OCI-LY1 (cell line): ENCODE measurements around the gene NCR1.
"Not testable (repeated sequence)": the region's sequence is repeated elsewhere in the genome, so short reads cannot be mapped to it uniquely, and the experiment has no call there.

Experiments used
- H2AFZ ChIP-seq: fragments of 200-600 bp; sonication (generic), shearing (Covaris generic); 2 replicates; pipeline ENCODE4 v1.6.0; 2014; ENCODE audit warnings: antibody characterized with exemption, mild to moderate bottlenecking, low read length
- H3F3A ChIP-seq: fragments of 200-600 bp; sonication (generic), shearing (Covaris generic); 2 replicates; pipeline ENCODE4 v1.6.0; 2014; ENCODE audit warnings: mild to moderate bottlenecking, antibody characterized with exemption, low read length, moderate library complexity; ENCODE audit not compliant: insufficient read depth
- H3K27ac ChIP-seq: fragments of 200-600 bp; sonication (generic); 2 replicates; pipeline ENCODE4 v1.5.1; 2014; ENCODE audit warnings: low read length, mixed run types, mild to moderate bottlenecking, low read depth; ENCODE audit not compliant: poor library complexity, severe bottlenecking
- H3K27me3 ChIP-seq: fragments of 200-600 bp; sonication (generic); 2 replicates; pipeline ENCODE4 v1.6.0; 2014; ENCODE audit warnings: antibody characterized with exemption, mild to moderate bottlenecking, low read length, moderate library complexity; ENCODE audit not compliant: insufficient read depth
- H3K36me3 ChIP-seq: fragments of 200-600 bp; sonication (generic); 2 replicates; pipeline ENCODE4 v1.6.1; 2014; ENCODE audit warnings: mild to moderate bottlenecking, antibody characterized with exemption, low read length, moderate library complexity, mixed read lengths; ENCODE audit not compliant: insufficient read depth
- H3K4me1 ChIP-seq: fragments of 200-600 bp; sonication (generic); 2 replicates; pipeline ENCODE4 v1.5.1; 2014; ENCODE audit warnings: mild to moderate bottlenecking, low read length, moderate library complexity; ENCODE audit not compliant: insufficient read depth, severe bottlenecking
- H3K4me2 ChIP-seq: fragments of 200-600 bp; sonication (generic), shearing (Covaris generic); 2 replicates; pipeline ENCODE4 v1.6.1; 2014; ENCODE audit warnings: low read length
- H3K4me3 ChIP-seq: fragments of 200-600 bp; sonication (generic); 2 replicates; pipeline ENCODE4 v1.5.1; 2014; ENCODE audit warnings: low read length, low read depth, mild to moderate bottlenecking, mixed read lengths; ENCODE audit not compliant: poor library complexity, severe bottlenecking
- H3K79me2 ChIP-seq: fragments of 200-600 bp; shearing (Covaris generic); 2 replicates; pipeline ENCODE4 v1.6.1; 2016; ENCODE audit warnings: mixed run types, low read length, mixed read lengths; ENCODE audit not compliant: insufficient read depth
- H3K9ac ChIP-seq: fragments of 200-600 bp; sonication (generic), shearing (Covaris generic); 2 replicates; pipeline ENCODE4 v1.6.1; 2014; ENCODE audit warnings: mild to moderate bottlenecking, low read length, mixed read lengths
- H3K9me2 ChIP-seq: fragments of 200-600 bp; sonication (generic), shearing (Covaris generic); 2 replicates; pipeline ENCODE4 v1.6.1; 2014; ENCODE audit warnings: low read depth, mild to moderate bottlenecking, low read length, mixed read lengths
- H3K9me3 ChIP-seq: fragments of 200-600 bp; shearing (Covaris generic); 2 replicates; pipeline ENCODE4 v1.6.1; 2014; ENCODE audit warnings: low read length, mixed read lengths
- H4K20me1 ChIP-seq: fragments of 200-600 bp; sonication (generic), shearing (Covaris generic); 2 replicates; pipeline ENCODE4 v1.6.0; 2016; ENCODE audit warnings: mild to moderate bottlenecking, low read length; ENCODE audit not compliant: insufficient read depth
- CTCF ChIP-seq: fragments of 200-600 bp; sonication (generic), shearing (Covaris generic); IDR thresholded peaks from 2 replicates; pipeline ENCODE4 v1.5.1; 2017; ENCODE audit warnings: mild to moderate bottlenecking, antibody characterized with exemption, low read length, moderate library complexity, mixed read lengths
- EZH2 ChIP-seq: fragments of 200-600 bp; sonication (generic), shearing (Covaris generic); IDR thresholded peaks from 2 replicates; pipeline ENCODE4 v1.8.0; 2017; ENCODE audit warnings: borderline replicate concordance, mixed run types, mild to moderate bottlenecking, antibody characterized with exemption, low read length, moderate library complexity, mixed read lengths

NCR1 gene

GRCh38 chr19:54918499-54918898 lies 12.6 kb downstream of the NCR1 start:
- H3K27ac ChIP-seq, result no peak overlapping the region
- H3K9ac ChIP-seq, result no peak overlapping the region
- H3F3A ChIP-seq, result no peaks in the 10 kb centered on the region
- H3K36me3 ChIP-seq, result peaks cover 16% of the 10 kb centered on the region; the same call in 1 of the 2 replicates
- no peak overlapping the region for H2AFZ ChIP-seq
- no peaks in the 10 kb centered on the region for H3K9me2 ChIP-seq
- H3K79me2 ChIP-seq, result no peaks in the 10 kb centered on the region
- no peaks in the 10 kb centered on the region for H3K4me1 ChIP-seq
- H3K27me3 ChIP-seq, result no peaks in the 10 kb centered on the region
- H3K4me2 ChIP-seq, result no peak overlapping the region
- no peak for TF ChIP-seq CTCF
- no peak for TF ChIP-seq EZH2
- no peaks in the 10 kb centered on the region for H3K9me3 ChIP-seq
- no peaks in the 10 kb centered on the region for H4K20me1 ChIP-seq
- H3K4me3 ChIP-seq, result no peak overlapping the region

- H3K27ac ChIP-seq, H3K9me2 ChIP-seq, H4K20me1 ChIP-seq, H3K4me1 ChIP-seq, H3K4me3 ChIP-seq, H3K9me3 ChIP-seq, H3K4me2 ChIP-seq, H3K9ac ChIP-seq, H3K27me3 ChIP-seq, H3K79me2 ChIP-seq, H3F3A ChIP-seq, H2AFZ ChIP-seq: not testable (repeated sequence)
- H3K36me3 ChIP-seq, result peaks cover 29% of the 10 kb centered on the region
- TF ChIP-seq CTCF, result peak; percentile 19; the same call in 1 of the 2 replicates
These were observed 14.0 kb downstream of the NCR1 start for GRCh38 chr19:54919646-54920563.

- Histone ChIP-seq H3K27me3 (no peaks in the 10 kb centered on the region), H3F3A (no peaks in the 10 kb centered on the region), H3K4me2 (no peak overlapping the region), H3K9ac (no peak overlapping the region), H3K9me2 (no peaks in the 10 kb centered on the region), H3K36me3 (peaks cover 38% of the 10 kb centered on the region), H3K4me3 (no peak overlapping the region), H3K27ac (no peak overlapping the region), H4K20me1 (no peaks in the 10 kb centered on the region), H3K9me3 (no peaks in the 10 kb centered on the region), H3K79me2 (no peaks in the 10 kb centered on the region), H3K4me1 (no peaks in the 10 kb centered on the region), H2AFZ (no peak overlapping the region)
- no peak for TF ChIP-seq CTCF
- TF ChIP-seq EZH2, result no peak
These were observed 15.1 kb downstream of the NCR1 start for GRCh38 chr19:54921082-54921481.
